ENCODE results near the gene ZNF850. TPM values are rescaled to one million over a fixed set of nuclear protein-coding genes. Genes with fewer than 3 reads are reported as not detected.
A peak's percentile ranks its signal among the peaks of the same experiment; 100 is the strongest.

Gene ZNF850
- polyA plus RNA-seq (2012; ENCODE audit: insufficient read depth, insufficient read length, low read depth): 3.1 TPM

DNA sequence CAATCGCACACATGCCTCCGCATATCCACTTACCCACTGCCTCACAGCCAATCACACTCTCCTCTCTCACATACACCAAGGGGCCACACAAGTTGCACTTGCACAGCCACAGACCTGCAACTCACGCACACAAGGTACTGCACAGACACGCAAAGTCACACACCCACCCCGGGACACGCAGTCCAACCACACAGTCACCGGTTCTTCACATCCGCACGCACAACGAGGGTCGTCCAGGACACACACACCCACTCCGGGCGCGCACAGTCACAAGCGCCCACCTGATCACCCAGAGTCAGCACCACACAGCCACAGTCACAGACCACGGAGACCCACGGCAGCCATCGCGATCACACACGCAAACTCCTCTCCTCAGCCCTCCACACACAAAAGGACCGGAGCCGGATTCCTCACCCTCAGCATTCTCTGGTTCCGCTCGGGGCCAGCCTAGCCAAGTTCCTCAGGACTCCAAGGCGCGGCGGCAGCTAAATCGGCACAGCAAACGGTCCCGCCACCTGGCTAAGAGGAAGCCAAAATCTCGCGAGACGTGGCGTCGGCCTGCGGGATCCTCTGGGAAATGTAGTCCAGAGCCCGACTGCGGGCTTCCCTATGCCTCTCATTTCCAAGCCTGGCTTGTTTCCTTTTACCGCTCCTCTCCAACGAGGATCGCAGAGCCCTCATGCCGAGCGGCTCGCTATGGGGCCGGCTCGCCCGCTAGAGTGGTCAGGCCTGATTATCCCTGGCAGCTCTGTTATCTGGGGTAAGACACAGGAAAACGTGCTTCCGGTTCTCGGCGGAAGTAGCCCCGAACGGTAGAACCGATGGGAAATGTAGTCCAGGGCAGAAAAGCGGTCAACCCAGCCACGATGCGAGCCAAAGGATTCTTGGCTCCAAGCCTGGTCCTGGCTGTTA, at the start of gene ZNF850:
Gene ZNF850 (minus strand): TSS at position 497 of the 912 bp plus-strand sequence. CDS start 10,201 bp downstream, outside the sequence.
- peak; percentile 95 for DNase-seq
- H3K4me3 ChIP-seq (ENCODE audit: low read depth, low read length): peak within 1 kb of the TSS; percentile 96
- H3K9me3 ChIP-seq: peaks cover 4% of the 10 kb centered on the region; the same call in 1 of the 2 replicates
- H3K36me3 ChIP-seq: no peaks in the 10 kb centered on the region
- TF ChIP-seq, protein P1, sequence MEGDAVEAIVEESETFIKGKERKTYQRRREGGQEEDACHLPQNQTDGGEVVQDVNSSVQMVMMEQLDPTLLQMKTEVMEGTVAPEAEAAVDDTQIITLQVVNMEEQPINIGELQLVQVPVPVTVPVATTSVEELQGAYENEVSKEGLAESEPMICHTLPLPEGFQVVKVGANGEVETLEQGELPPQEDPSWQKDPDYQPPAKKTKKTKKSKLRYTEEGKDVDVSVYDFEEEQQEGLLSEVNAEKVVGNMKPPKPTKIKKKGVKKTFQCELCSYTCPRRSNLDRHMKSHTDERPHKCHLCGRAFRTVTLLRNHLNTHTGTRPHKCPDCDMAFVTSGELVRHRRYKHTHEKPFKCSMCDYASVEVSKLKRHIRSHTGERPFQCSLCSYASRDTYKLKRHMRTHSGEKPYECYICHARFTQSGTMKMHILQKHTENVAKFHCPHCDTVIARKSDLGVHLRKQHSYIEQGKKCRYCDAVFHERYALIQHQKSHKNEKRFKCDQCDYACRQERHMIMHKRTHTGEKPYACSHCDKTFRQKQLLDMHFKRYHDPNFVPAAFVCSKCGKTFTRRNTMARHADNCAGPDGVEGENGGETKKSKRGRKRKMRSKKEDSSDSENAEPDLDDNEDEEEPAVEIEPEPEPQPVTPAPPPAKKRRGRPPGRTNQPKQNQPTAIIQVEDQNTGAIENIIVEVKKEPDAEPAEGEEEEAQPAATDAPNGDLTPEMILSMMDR (IDR thresholded peaks at IDR 0.05; ENCODE audit: low read depth, low read length): no peak
- H3K27me3 ChIP-seq: no peaks in the 10 kb centered on the region
- no peaks in the 10 kb centered on the region for H3K4me1 ChIP-seq

DNA sequence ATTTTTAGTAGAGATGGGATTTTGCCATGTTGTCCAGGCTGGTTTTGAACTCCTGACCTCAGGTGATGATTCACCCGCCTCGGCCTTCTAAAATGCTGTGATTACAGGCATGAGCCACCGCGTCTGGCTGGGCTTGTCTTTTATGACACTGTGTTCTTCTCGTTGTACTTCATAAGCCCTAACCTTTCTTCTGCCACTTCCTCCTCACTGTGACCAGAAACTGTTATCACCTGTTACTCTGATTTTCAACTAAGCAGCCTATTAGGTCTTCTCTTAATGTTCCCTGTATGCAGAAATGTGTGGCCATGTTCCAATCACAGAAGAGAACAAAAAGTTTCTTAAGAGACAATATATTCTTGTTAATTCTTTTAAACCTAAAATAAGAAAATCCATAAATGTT, 49.2 kb upstream of the ZNF850 start:
- Histone ChIP-seq H3K9me3 (peaks cover 3% of the 10 kb centered on the region), H3K27me3 (no peaks in the 10 kb centered on the region), H3K4me1 (no peaks in the 10 kb centered on the region), H3K36me3 (peaks cover 51% of the 10 kb centered on the region), H3K4me3 (ENCODE audit: low read depth, low read length) (no peak overlapping the region)
- TF ChIP-seq, protein P1 (IDR thresholded peaks at IDR 0.05; ENCODE audit: low read depth, low read length): no peak
- no peak for DNase-seq

DNA sequence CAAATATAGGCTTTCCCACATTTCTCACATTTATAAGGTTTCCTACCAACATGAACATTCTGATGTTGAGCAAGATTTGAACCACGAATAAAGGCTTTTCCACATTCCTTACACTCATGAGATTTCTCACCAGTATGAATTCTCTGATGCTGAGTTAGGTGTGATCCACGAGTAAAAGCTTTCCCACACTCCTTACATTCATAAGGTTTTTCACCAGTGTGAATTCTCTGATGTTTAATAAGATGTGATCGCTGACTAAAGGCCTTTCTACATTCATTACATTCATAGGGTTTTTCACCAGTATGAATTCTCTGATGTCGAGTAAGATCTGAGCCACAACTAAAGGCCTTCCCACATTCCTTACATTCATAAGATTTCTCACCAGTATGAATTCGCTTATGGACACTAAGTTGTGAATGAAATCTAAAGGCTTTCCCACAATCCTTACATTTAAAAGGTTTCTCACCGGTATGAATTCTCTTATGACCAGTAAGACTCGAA, 46.6 kb upstream of the ZNF850 start:
- Histone ChIP-seq H3K4me3 (ENCODE audit: low read depth, low read length) (no peak overlapping the region), H3K4me1 (no peaks in the 10 kb centered on the region), H3K36me3 (peaks cover 52% of the 10 kb centered on the region), H3K27me3 (no peaks in the 10 kb centered on the region), H3K9me3 (peaks cover 10% of the 10 kb centered on the region)
- no peak for DNase-seq
- TF ChIP-seq, protein P1 (IDR thresholded peaks at IDR 0.05; ENCODE audit: low read depth, low read length): no peak

DNA sequence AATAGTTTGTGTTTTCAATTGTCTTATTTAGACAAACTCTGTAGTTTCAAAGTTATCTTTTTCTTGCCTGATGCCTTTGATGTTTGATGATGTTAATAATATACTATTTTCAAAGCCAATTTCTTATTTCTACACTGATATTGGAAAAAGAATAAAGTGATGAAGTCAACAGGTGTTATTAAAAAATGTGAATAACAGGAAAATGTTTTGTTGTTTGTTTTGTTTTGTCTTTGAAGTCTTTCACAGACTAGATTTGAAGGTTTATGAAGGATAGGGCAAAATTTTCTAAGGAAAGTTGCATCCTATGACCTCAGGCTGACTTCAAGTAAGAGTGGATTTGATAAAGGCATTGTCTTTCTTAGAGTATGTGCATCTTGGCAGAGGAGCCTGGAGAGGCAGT, 34.4 kb upstream of the ZNF850 start:
- TF ChIP-seq, protein P1 (IDR thresholded peaks at IDR 0.05; ENCODE audit: low read depth, low read length): no peak
- no peak overlapping the region for H3K4me3 ChIP-seq (ENCODE audit: low read depth, low read length)
- H3K9me3 ChIP-seq: no peaks in the 10 kb centered on the region; the same call in 1 of the 2 replicates
- no peaks in the 10 kb centered on the region; the same call in none of the 2 replicates for H3K36me3 ChIP-seq
- no peaks in the 10 kb centered on the region for H3K4me1 ChIP-seq
- H3K27me3 ChIP-seq: no peaks in the 10 kb centered on the region
- DNase-seq: no peak

DNA sequence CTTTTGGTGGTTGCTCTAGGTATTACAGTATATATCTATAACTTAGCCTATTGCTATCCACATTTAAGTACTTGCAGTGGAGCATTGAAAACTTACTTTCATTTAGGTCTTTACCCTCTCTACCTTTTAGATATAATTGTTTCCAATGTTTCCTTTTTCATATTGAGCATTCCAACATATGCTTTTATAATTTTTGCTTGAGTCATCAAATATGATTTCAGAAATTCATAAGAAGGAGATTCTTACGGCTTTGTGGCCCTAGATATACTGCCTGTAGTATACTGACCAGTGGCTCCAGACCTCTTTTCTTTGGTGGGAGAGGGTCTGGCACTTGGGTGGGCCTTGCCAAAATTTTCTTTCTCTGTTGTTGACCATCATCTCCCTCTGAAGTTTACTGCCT, 32.8 kb upstream of the ZNF850 start:
- DNase-seq: no peak
- H3K9me3 ChIP-seq: no peaks in the 10 kb centered on the region; the same call in 1 of the 2 replicates
- no peaks in the 10 kb centered on the region for H3K4me1 ChIP-seq
- H3K4me3 ChIP-seq (ENCODE audit: low read depth, low read length): no peak overlapping the region
- no peaks in the 10 kb centered on the region for H3K27me3 ChIP-seq
- peaks cover 3% of the 10 kb centered on the region for H3K36me3 ChIP-seq
- TF ChIP-seq, protein P1 (IDR thresholded peaks at IDR 0.05; ENCODE audit: low read depth, low read length): no peak

DNA sequence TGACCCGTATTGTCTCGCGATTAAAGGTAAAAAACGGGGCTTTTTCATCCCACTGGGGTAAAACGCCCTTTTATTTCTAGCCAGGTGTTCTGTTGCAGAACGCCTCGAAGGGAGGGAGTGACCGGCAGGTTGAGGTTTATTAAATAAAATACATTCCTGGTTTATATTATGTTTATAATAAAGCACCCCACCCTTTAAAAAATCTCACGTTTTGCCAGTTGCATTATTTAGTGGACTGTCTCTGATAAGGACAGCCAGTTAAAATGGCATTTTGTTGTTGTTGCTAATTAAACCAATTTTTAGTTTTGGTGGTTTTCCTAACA, 25.1 kb upstream of the ZNF850 start:
- Histone ChIP-seq H3K4me3 (ENCODE audit: low read depth, low read length) (peak overlapping the region; percentile 74), H3K4me1 (no peaks in the 10 kb centered on the region), H3K36me3 (0 out of 2 replicates have a peak, but pooled peaks cover 7% of the 10 kb centered on the region), H3K27me3 (no peaks in the 10 kb centered on the region), H3K9me3 (no peaks in the 10 kb centered on the region)
- no peak for DNase-seq
- TF ChIP-seq, protein P1 (IDR thresholded peaks at IDR 0.05; ENCODE audit: low read depth, low read length): no peak

Measured in BE2C (cell line).